GM21515 (cell line): ENCODE measurements around the gene MACROD2.
A peak's percentile ranks its signal among the peaks of the same experiment; 100 is the strongest.

Experiments
- ATAC-seq: cut with Tn5 transposase; IDR thresholded peaks from one replicate; pipeline ENCODE4 v1.9.1; 2021; ENCODE audit not compliant: unreplicated experiment

MACROD2 gene

GRCh38 chr20:15899967-15900366 is 1904.7 kb downstream of the MACROD2 start:
- no peak for ATAC-seq

- ATAC-seq: no peak
Measured at GRCh38 chr20:15900443-15900842, 1905.1 kb downstream of the MACROD2 start.

GRCh38 chr20:15902493-15902892 is 1907.2 kb downstream of the MACROD2 start:
- ATAC-seq: no peak

GRCh38 chr20:15905661-15906060 is 1910.3 kb downstream of the MACROD2 start:
- ATAC-seq: no peak

- ATAC-seq: no peak
Measured at GRCh38 chr20:15909995-15910394, 1914.7 kb downstream of the MACROD2 start.

GRCh38 chr20:15911581-15911980 is 1916.3 kb downstream of the MACROD2 start:
- ATAC-seq: no peak

- no peak for ATAC-seq
Measured at GRCh38 chr20:15913391-15914025, 1918.2 kb downstream of the MACROD2 start.

- no peak for ATAC-seq
Measured at GRCh38 chr20:15916623-15917022, 1921.3 kb downstream of the MACROD2 start.

- ATAC-seq: no peak
Measured at GRCh38 chr20:15917283-15917682, 1922.0 kb downstream of the MACROD2 start.

GRCh38 chr20:15918631-15919030 is 1923.3 kb downstream of the MACROD2 start:
- ATAC-seq: no peak

GRCh38 chr20:15919118-15919517 is 1923.8 kb downstream of the MACROD2 start:
- no peak for ATAC-seq

GRCh38 chr20:15921930-15922329 is 1926.6 kb downstream of the MACROD2 start:
- no peak for ATAC-seq

GRCh38 chr20:15922556-15922955 is 1927.2 kb downstream of the MACROD2 start:
- no peak for ATAC-seq

- peak; percentile 75 for ATAC-seq
Measured at GRCh38 chr20:15923030-15923776, 1927.9 kb downstream of the MACROD2 start.

GRCh38 chr20:15924556-15924955 is 1929.2 kb downstream of the MACROD2 start:
- no peak for ATAC-seq

GRCh38 chr20:15925376-15925775 is 1930.1 kb downstream of the MACROD2 start:
- no peak for ATAC-seq

GRCh38 chr20:15927893-15928650 is 1932.8 kb downstream of the MACROD2 start:
- no peak for ATAC-seq

GRCh38 chr20:15928946-15929345 is 1933.6 kb downstream of the MACROD2 start:
- ATAC-seq: no peak

- ATAC-seq: no peak
Measured at GRCh38 chr20:15930311-15931305, 1935.3 kb downstream of the MACROD2 start.

- ATAC-seq: no peak
Measured at GRCh38 chr20:15931897-15932296, 1936.6 kb downstream of the MACROD2 start.

GRCh38 chr20:15937179-15937578 is 1941.9 kb downstream of the MACROD2 start:
- ATAC-seq: peak; percentile 86
